GM12865 (cell line): ENCODE data around the gene KLB.

Source experiments
- DNase-seq: peaks from one replicate; pipeline ENCODE4 v3.0.0; 2010; ENCODE audit warnings: low read depth
- H3K4me3 ChIP-seq: 2 replicates; pipeline ENCODE4 v1.5.1; 2011; ENCODE audit warnings: mild to moderate bottlenecking, low read depth, low read length, control low read depth
- TF ChIP-seq, protein P1 (sequence below): IDR thresholded peaks from 2 replicates; pipeline ENCODE4 v1.5.1; 2011; ENCODE audit warnings: low read length, control low read depth, low read depth, inconsistent platforms; ENCODE audit not compliant: insufficient read depth; ENCODE audit errors: missing control alignments

The KLB gene

DNA sequence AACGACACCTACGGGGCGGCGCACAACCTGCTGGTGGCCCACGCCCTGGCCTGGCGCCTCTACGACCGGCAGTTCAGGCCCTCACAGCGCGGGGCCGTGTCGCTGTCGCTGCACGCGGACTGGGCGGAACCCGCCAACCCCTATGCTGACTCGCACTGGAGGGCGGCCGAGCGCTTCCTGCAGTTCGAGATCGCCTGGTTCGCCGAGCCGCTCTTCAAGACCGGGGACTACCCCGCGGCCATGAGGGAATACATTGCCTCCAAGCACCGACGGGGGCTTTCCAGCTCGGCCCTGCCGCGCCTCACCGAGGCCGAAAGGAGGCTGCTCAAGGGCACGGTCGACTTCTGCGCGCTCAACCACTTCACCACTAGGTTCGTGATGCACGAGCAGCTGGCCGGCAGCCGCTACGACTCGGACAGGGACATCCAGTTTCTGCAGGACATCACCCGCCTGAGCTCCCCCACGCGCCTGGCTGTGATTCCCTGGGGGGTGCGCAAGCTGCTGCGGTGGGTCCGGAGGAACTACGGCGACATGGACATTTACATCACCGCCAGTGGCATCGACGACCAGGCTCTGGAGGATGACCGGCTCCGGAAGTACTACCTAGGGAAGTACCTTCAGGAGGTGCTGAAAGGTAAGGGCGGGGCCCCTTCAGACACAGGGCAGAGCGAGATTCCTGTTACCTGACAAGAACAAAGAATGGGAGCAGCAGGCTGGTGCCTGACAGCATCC, 40.3 kb downstream of the KLB start:
- TF ChIP-seq, protein P1, sequence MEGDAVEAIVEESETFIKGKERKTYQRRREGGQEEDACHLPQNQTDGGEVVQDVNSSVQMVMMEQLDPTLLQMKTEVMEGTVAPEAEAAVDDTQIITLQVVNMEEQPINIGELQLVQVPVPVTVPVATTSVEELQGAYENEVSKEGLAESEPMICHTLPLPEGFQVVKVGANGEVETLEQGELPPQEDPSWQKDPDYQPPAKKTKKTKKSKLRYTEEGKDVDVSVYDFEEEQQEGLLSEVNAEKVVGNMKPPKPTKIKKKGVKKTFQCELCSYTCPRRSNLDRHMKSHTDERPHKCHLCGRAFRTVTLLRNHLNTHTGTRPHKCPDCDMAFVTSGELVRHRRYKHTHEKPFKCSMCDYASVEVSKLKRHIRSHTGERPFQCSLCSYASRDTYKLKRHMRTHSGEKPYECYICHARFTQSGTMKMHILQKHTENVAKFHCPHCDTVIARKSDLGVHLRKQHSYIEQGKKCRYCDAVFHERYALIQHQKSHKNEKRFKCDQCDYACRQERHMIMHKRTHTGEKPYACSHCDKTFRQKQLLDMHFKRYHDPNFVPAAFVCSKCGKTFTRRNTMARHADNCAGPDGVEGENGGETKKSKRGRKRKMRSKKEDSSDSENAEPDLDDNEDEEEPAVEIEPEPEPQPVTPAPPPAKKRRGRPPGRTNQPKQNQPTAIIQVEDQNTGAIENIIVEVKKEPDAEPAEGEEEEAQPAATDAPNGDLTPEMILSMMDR, result peak; percentile 23
- peak; percentile 91 for DNase-seq
- H3K4me3 ChIP-seq, result peak overlapping the region; percentile 16

DNA sequence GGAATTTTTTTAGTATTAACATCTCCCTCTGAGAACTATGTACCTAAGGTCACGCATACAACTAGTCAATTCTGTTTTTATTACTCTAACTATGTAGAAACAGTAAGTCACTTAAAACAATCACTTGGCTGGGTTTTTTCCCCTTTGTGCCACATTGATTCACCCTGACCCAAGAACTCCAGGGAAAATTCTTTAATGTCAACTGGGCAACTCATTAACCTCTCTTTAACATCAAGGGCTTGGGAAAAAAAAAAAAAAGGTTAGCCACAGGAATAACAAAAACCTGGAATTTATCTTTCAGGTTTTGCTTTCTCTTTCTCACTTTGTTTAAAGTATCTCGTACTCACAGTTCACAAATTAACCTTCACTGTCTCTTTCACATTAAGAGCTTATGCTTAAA, 43.9 kb downstream of the KLB start:
- TF ChIP-seq, protein P1, result no peak
- no peak overlapping the region for H3K4me3 ChIP-seq
- no peak for DNase-seq

DNA sequence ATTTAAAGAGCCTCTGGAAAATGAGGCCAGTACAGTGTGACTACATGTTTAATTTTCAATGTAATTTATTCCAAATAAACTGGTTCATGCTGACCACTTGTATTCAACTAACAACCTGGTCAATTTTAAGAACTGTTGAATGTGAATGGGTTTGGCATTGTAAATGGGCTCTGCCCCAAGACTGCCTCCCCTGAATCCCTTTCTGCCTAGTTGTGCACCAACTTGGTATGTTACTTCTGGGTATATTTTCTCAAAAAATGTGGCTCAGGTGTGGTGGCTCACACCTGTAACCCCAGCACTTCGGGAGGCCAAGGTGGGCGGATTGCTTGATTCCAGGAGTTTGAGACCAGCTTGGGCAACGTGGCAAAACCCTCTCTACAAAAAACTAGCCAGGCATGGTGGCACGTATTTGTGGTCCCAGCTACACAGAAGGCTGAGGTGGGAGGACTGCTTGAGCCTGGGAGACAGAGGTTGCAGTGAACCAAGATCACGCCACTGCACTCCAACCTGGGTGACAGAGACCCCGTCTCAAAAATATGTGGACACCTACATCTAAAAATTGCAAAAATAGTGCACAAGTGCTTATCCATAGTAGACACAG, 44.8 kb downstream of the KLB start:
- no peak for DNase-seq
- TF ChIP-seq, protein P1, result no peak
- no peak overlapping the region for H3K4me3 ChIP-seq

DNA sequence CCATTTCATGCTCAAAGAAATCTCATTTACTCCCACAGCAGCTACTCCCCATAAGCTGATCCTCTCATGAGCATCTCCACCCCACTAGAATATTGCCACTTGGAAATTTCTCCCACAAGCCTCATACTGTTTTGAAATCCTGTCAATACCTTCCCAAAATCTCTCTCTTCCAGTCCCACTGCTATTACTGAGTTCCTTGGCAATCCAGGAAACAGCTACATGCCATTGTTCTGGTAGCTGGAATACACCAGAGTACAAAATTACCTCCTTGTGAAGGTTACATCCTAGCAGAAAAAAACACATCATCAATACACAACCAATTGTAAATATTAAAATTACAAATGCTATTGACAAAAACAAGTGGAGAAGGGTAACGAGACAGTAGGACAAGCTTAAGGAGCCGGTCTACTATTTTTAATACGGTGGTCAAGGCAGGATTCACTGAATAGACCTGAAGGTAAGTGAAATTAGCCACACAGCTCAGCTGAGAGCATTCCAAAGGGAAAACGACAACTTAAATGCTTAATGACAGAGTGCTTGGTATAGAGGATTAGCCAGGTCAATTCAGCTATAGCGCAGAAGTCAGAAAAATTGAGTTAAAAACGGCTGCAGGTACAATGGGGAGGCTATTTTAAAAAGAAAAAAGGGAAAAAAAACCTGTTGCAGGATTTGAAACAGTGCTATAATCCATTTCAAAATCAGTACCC, 45.6 kb downstream of the KLB start:
- DNase-seq, result no peak
- TF ChIP-seq, protein P1, result no peak
- H3K4me3 ChIP-seq, result no peak overlapping the region

DNA sequence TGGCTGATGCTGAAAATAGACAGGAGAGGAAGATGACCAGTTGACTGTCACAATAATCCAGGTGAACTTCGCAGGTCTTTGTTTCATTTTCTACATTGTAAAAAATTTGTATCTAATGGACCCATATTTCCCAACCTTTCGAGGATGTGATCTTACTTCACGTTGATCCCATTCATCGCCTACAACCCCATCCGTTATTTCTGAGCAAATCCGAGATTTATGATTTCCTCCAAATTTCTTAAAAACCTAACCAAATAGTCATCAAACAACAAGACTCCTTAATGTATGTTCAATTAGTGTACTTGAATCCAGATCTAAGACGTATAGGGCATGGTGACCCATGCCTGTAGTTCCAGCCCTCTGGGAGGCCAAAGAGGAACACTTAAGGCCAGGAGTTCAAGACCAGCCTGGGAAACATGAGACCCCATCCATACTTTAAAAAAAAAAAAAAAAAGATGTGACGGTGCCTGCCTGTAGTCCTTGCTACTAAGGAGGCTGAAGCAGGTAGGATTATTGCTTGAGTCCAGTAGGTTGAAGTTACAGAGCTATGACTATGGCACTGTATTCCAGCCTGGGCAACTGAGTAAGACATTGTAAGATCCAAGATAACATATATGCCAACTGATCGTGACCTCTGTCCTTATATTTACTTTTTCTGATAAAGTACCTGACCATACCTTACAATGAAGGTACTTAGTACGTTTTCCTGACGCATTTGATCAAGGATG, 46.3 kb downstream of the KLB start:
- H3K4me3 ChIP-seq, result no peak overlapping the region
- TF ChIP-seq, protein P1, result no peak
- DNase-seq, result no peak

DNA sequence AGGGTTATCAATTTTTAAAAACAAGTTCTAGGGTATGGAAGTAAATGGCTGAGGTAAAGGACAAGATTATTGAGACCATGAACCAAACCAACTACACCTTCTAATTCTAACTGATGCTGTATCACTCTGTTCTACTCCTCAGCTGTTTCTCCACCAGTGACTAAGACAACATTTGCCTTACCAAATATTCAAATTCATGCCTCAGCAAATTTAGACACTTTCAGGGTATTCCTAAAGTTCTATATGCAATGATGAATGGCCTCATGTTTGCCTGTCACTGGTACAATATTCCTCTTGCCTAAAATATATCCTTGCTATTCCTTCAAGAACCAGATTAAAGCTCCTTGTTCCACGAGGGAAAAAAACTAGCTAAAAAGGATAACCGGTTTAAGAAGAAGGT, 47.0 kb downstream of the KLB start:
- no peak overlapping the region for H3K4me3 ChIP-seq
- DNase-seq, result no peak
- TF ChIP-seq, protein P1, result no peak
